Type B pancreatic cell (in vitro differentiated cells): Measurements from ENCODE around the gene NEUROG3. TPM values are rescaled to one million over a fixed set of nuclear protein-coding genes. Genes with fewer than 3 reads are reported as not detected.

Experiments used
- DNase-seq: peaks from one replicate; pipeline ENCODE4 v3.0.0; 2021; ENCODE audit warnings: mixed read lengths; ENCODE audit not compliant: unreplicated experiment; ENCODE audit errors: extremely low spot score
- H3K27ac Mint-ChIP-seq: 2 replicates; pipeline ENCODE4 v1.8.0; 2021; ENCODE audit warnings: mild to moderate bottlenecking, mixed read lengths
- H3K27me3 Mint-ChIP-seq: 2 replicates; pipeline ENCODE4 v1.8.0; 2021; ENCODE audit warnings: mixed read lengths
- H3K36me3 Mint-ChIP-seq: 2 replicates; pipeline ENCODE4 v1.8.0; 2021; ENCODE audit warnings: mixed read lengths
- H3K4me1 Mint-ChIP-seq: one replicate; pipeline ENCODE4 v1.8.0; 2021; ENCODE audit warnings: mixed read lengths; ENCODE audit not compliant: unreplicated experiment
- H3K4me3 Mint-ChIP-seq: 2 replicates; pipeline ENCODE4 v1.8.0; 2021; ENCODE audit warnings: mild to moderate bottlenecking, mixed read lengths
- H3K9me3 Mint-ChIP-seq: 2 replicates; pipeline ENCODE4 v1.8.0; 2021; ENCODE audit warnings: mixed read lengths
- long read RNA-seq: library from polyadenylated mRNA; unstranded; transcript quantifications from one replicate; pipeline ENCODE4 v2.0.0, GENCODE V29; 2020
- total RNA-seq: library from RNA; stranded (reverse); gene quantifications from 2 replicates; pipeline ENCODE4 v1.2.1, GENCODE V29; 2021; ENCODE audit warnings: low replicate concordance
- TF ChIP-seq, protein P1 (sequence below): fragments of 200-600 bp; sonication (generic); conservative IDR thresholded peaks from 2 replicates; pipeline ENCODE4 v1.5.0; 2021; ENCODE audit warnings: antibody characterized with exemption, mild to moderate bottlenecking

Gene NEUROG3, protein sequence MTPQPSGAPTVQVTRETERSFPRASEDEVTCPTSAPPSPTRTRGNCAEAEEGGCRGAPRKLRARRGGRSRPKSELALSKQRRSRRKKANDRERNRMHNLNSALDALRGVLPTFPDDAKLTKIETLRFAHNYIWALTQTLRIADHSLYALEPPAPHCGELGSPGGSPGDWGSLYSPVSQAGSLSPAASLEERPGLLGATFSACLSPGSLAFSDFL
- total RNA-seq: 0.51 and 0.93 TPM in 2 replicates
- long read RNA-seq: 0 reads

GRCh38 chr10:69573056-69573806 lies at the start of gene NEUROG3:
NEUROG3 (minus strand) TSS chr10:69573422; CDS start chr10:69573043, 379 bp downstream.
- peaks cover 95% of the 10 kb centered on the region for H3K27me3 Mint-ChIP-seq
- H3K9me3 Mint-ChIP-seq: no peaks in the 10 kb centered on the region
- TF ChIP-seq, protein P1, sequence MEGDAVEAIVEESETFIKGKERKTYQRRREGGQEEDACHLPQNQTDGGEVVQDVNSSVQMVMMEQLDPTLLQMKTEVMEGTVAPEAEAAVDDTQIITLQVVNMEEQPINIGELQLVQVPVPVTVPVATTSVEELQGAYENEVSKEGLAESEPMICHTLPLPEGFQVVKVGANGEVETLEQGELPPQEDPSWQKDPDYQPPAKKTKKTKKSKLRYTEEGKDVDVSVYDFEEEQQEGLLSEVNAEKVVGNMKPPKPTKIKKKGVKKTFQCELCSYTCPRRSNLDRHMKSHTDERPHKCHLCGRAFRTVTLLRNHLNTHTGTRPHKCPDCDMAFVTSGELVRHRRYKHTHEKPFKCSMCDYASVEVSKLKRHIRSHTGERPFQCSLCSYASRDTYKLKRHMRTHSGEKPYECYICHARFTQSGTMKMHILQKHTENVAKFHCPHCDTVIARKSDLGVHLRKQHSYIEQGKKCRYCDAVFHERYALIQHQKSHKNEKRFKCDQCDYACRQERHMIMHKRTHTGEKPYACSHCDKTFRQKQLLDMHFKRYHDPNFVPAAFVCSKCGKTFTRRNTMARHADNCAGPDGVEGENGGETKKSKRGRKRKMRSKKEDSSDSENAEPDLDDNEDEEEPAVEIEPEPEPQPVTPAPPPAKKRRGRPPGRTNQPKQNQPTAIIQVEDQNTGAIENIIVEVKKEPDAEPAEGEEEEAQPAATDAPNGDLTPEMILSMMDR: no peak
- no peak for DNase-seq
- no peaks in the 10 kb centered on the region for H3K36me3 Mint-ChIP-seq
- H3K4me1 Mint-ChIP-seq: peaks cover 5% of the 10 kb centered on the region
- H3K4me3 Mint-ChIP-seq: peak within 1 kb of the TSS; percentile 70
- no peak within 1 kb of the TSS for H3K27ac Mint-ChIP-seq

DNA sequence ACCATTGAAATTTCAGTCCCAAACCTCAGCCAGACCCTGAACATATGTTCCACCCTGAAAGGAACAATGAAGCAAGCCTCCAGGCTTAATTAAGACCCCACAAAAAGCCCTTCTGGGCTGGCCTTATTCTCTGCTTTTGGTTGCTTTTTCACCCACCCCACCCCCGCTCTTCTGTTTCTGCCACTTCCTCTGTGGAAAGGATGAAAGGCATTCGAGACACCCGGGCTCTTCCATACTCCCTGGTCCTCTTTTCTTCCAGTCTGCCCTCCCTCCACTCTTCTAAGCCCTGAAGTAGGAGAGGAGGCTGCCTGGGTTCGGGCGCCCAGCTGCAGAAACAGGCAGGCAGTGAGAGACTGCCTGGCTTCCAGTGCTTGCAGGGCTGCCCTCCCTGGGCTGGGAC lies 47.4 kb upstream of the NEUROG3 start:
- no peak overlapping the region for H3K4me3 Mint-ChIP-seq
- no peaks in the 10 kb centered on the region for H3K9me3 Mint-ChIP-seq
- TF ChIP-seq, protein P1: no peak
- no peak overlapping the region for H3K27ac Mint-ChIP-seq
- DNase-seq: no peak
- H3K36me3 Mint-ChIP-seq: no peaks in the 10 kb centered on the region
- no peaks in the 10 kb centered on the region for H3K4me1 Mint-ChIP-seq
- peaks cover 43% of the 10 kb centered on the region for H3K27me3 Mint-ChIP-seq

GRCh38 chr10:69619626-69620025 lies 46.4 kb upstream of the NEUROG3 start:
- TF ChIP-seq, protein P1: no peak
- DNase-seq: no peak
- Mint-ChIP-seq H3K4me3 (no peak overlapping the region), H3K4me1 (no peaks in the 10 kb centered on the region), H3K9me3 (no peaks in the 10 kb centered on the region), H3K27me3 (peaks cover 40% of the 10 kb centered on the region), H3K27ac (no peak overlapping the region), H3K36me3 (no peaks in the 10 kb centered on the region)

DNA sequence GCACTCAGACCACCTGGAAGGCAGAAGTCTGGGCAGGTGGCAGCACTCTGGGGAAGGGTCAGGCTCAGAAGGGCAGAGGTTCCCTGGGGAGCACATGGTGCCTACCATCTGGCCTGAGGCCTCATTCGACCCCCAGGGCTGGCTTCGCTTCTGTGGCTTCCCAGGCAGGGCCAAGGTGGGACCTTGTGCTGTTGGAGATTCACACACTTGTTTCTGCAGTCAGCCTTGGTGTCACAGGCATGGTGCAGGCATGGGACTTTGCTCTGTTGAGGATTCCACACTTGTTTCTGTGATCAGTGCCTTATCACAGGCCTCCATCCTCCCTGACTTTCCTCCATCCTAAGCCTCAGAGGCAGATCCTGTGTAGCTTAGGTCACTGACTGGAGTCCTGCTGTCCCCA lies 45.5 kb upstream of the NEUROG3 start:
- TF ChIP-seq, protein P1: no peak
- no peaks in the 10 kb centered on the region for H3K4me1 Mint-ChIP-seq
- DNase-seq: no peak
- H3K27ac Mint-ChIP-seq: no peak overlapping the region
- peaks cover 45% of the 10 kb centered on the region for H3K27me3 Mint-ChIP-seq
- no peaks in the 10 kb centered on the region for H3K36me3 Mint-ChIP-seq
- H3K9me3 Mint-ChIP-seq: no peaks in the 10 kb centered on the region
- H3K4me3 Mint-ChIP-seq: no peak overlapping the region

GRCh38 chr10:69616358-69616757 lies 43.1 kb upstream of the NEUROG3 start:
- TF ChIP-seq, protein P1: no peak
- H3K27me3 Mint-ChIP-seq: peaks cover 60% of the 10 kb centered on the region
- DNase-seq: no peak
- H3K27ac Mint-ChIP-seq: no peak overlapping the region
- no peak overlapping the region for H3K4me3 Mint-ChIP-seq
- no peaks in the 10 kb centered on the region for H3K4me1 Mint-ChIP-seq
- no peaks in the 10 kb centered on the region for H3K9me3 Mint-ChIP-seq
- no peaks in the 10 kb centered on the region for H3K36me3 Mint-ChIP-seq
